ENCODE measurements around the gene SAMD14. TPM values are rescaled to one million over a fixed set of nuclear protein-coding genes. Genes with fewer than 3 reads are reported as not detected.

The SAMD14 gene
- total RNA-seq, 1 donor from 2014 or later = 8.7 TPM

DNA sequence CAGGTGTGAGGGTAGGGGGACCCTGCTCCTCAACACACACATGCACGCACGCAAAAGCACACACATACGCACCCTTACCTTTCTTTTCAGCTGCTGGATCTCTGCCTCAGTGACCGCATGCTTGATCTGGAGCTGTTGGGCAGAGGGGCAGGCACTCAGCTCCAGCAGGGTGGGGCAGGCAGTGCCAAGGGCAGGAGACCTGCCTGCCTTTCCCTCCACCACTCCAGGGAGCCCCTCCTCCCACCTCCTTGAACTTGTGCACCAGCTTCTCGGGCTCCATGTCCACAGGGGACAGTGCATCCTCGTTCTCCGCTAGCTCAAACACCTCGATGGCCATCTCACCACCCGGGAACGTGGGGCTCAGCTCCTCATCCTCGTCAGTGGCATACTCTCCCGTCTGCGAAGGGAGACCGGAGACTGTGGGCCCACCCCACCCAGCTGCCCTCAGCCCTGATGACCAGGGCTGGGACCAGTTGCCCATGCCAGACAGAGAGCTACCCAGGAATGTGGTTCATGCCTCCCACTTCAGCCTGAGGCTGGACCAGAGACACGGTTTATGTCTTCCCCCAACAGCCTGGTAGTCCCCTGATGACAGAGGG, 9.3 kb upstream of the SAMD14 start:
- H4K20me1 ChIP-seq (ENCODE audit: low read depth) = peaks cover 12% of the 10 kb centered on the region
- no peak overlapping the region for H3K4me2 ChIP-seq
- H3K36me3 ChIP-seq = no peaks in the 10 kb centered on the region
- TF ChIP-seq EZH2 (IDR thresholded peaks at IDR 0.05) (no peak), EZH2phosphoT487 (IDR thresholded peaks at IDR 0.05) (no peak)
- TF ChIP-seq, protein P1, sequence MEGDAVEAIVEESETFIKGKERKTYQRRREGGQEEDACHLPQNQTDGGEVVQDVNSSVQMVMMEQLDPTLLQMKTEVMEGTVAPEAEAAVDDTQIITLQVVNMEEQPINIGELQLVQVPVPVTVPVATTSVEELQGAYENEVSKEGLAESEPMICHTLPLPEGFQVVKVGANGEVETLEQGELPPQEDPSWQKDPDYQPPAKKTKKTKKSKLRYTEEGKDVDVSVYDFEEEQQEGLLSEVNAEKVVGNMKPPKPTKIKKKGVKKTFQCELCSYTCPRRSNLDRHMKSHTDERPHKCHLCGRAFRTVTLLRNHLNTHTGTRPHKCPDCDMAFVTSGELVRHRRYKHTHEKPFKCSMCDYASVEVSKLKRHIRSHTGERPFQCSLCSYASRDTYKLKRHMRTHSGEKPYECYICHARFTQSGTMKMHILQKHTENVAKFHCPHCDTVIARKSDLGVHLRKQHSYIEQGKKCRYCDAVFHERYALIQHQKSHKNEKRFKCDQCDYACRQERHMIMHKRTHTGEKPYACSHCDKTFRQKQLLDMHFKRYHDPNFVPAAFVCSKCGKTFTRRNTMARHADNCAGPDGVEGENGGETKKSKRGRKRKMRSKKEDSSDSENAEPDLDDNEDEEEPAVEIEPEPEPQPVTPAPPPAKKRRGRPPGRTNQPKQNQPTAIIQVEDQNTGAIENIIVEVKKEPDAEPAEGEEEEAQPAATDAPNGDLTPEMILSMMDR (IDR thresholded peaks at IDR 0.05) = no peak
- no peak overlapping the region for H3K4me3 ChIP-seq
- H3K79me2 ChIP-seq (ENCODE audit: low read depth) = no peaks in the 10 kb centered on the region
- peaks cover 7% of the 10 kb centered on the region for H3K27me3 Mint-ChIP-seq (ENCODE audit: insufficient read depth, low read depth)
- DNase-seq (ENCODE audit: low spot score) = no peak
- H3K27ac Mint-ChIP-seq = no peak overlapping the region
- no peak overlapping the region for H3K27ac ChIP-seq
- no peaks in the 10 kb centered on the region for H3K27me3 ChIP-seq
- no peaks in the 10 kb centered on the region for H3K9me3 Mint-ChIP-seq
- no peaks in the 10 kb centered on the region for H3K9me3 ChIP-seq (ENCODE audit: low read depth)
- peaks cover 8% of the 10 kb centered on the region for H3F3A ChIP-seq (ENCODE audit: low read depth)
- peaks cover 43% of the 10 kb centered on the region for H3K36me3 Mint-ChIP-seq
- H3K4me1 ChIP-seq = no peaks in the 10 kb centered on the region
- no peak overlapping the region for H2AFZ ChIP-seq (replicated peaks)
- peaks cover 7% of the 10 kb centered on the region for H3K4me1 Mint-ChIP-seq
- no peak overlapping the region for H3K4me3 Mint-ChIP-seq
- no peak overlapping the region for H3K9ac ChIP-seq

DNA sequence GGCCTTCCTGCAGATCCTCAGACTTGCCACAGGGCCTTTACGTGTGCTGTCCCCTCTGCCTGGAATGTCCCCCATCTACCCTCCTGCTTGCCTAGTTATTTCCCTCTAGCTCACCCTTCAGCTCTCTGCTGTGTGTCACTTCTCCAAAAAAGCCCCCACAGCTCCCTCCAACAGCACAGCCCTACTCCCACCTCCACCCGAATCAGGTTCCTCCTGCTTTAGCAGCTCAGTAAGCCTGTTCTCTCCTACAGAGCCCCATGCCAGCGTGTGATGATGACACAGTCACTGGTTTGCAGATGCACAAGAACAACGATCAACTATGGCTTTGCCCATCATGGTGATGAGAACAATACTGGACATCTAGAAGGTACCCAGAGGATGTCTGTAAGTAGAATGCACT, 7.1 kb upstream of the SAMD14 start:
- TF ChIP-seq EZH2phosphoT487 (IDR thresholded peaks at IDR 0.05) (no peak), EZH2 (IDR thresholded peaks at IDR 0.05) (no peak)
- TF ChIP-seq, protein P1 (IDR thresholded peaks at IDR 0.05) = no peak
- no peak for DNase-seq (ENCODE audit: low spot score)
- Histone ChIP-seq H3K4me3 (no peak overlapping the region), H2AFZ (replicated peaks) (no peak overlapping the region), H3K27me3 (no peaks in the 10 kb centered on the region), H3K27ac (no peak overlapping the region), H3K4me1 (no peaks in the 10 kb centered on the region), H3K79me2 (ENCODE audit: low read depth) (no peaks in the 10 kb centered on the region), H3K4me2 (no peak overlapping the region), H3K36me3 (no peaks in the 10 kb centered on the region), H3K9ac (no peak overlapping the region), H4K20me1 (ENCODE audit: low read depth) (peaks cover 15% of the 10 kb centered on the region), H3F3A (ENCODE audit: low read depth) (peaks cover 8% of the 10 kb centered on the region), H3K9me3 (ENCODE audit: low read depth) (no peaks in the 10 kb centered on the region)
- Mint-ChIP-seq H3K27ac (no peak overlapping the region), H3K4me3 (no peak overlapping the region), H3K27me3 (ENCODE audit: insufficient read depth, low read depth) (peaks cover 7% of the 10 kb centered on the region), H3K36me3 (peaks cover 33% of the 10 kb centered on the region), H3K4me1 (peaks cover 19% of the 10 kb centered on the region), H3K9me3 (no peaks in the 10 kb centered on the region)

DNA sequence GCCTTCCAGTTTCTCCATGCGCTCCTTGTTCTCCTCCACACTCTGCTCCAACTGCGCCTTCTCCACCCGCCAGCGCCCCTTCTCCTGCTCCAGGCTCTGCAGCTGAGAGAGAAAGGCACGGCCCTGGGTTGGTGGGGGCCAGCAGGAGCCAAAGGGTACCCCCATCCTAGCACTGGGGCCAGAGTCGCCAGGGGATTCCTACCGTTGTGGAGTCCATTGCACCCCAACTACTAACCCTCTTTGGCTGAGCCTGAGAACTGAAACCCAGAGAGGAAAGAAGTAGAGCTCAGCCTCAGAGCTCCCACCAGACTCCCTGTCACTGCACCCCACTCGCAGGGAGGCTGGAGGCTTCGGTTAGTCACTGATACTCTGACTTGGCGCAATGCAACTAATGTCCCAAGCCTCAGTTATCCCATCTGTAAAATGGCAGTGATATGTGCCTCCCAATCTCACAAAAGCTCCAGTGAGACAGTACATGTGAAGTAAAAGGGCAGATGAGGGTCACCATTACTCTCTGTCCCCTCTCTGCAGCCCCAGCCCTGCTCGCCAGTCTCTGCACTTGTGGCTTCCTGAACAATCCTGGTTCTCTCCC, 6.2 kb upstream of the SAMD14 start:
- Histone ChIP-seq H3K27me3 (no peaks in the 10 kb centered on the region), H3F3A (ENCODE audit: low read depth) (peaks cover 9% of the 10 kb centered on the region), H3K36me3 (no peaks in the 10 kb centered on the region), H3K9ac (no peak overlapping the region), H2AFZ (replicated peaks) (no peak overlapping the region), H3K4me1 (no peaks in the 10 kb centered on the region), H3K9me3 (ENCODE audit: low read depth) (no peaks in the 10 kb centered on the region), H3K4me3 (no peak overlapping the region), H3K4me2 (no peak overlapping the region), H4K20me1 (ENCODE audit: low read depth) (peaks cover 15% of the 10 kb centered on the region), H3K79me2 (ENCODE audit: low read depth) (no peaks in the 10 kb centered on the region), H3K27ac (no peak overlapping the region)
- Mint-ChIP-seq H3K4me1 (peaks cover 20% of the 10 kb centered on the region), H3K9me3 (no peaks in the 10 kb centered on the region), H3K27ac (no peak overlapping the region), H3K36me3 (peaks cover 29% of the 10 kb centered on the region), H3K4me3 (no peak overlapping the region), H3K27me3 (ENCODE audit: insufficient read depth, low read depth) (peaks cover 10% of the 10 kb centered on the region)
- DNase-seq (ENCODE audit: low spot score) = no peak
- TF ChIP-seq, protein P1 (IDR thresholded peaks at IDR 0.05) = no peak
- TF ChIP-seq EZH2 (IDR thresholded peaks at IDR 0.05) (no peak), EZH2phosphoT487 (IDR thresholded peaks at IDR 0.05) (no peak)
